ENCODE measurements around the gene TTC8.

The TTC8 gene

GRCh38 chr14:88870777-88871176 is 46.3 kb downstream of the TTC8 start:
- DNase-seq, result no peak

- DNase-seq, result no peak
These were observed 47.0 kb downstream of the TTC8 start for GRCh38 chr14:88871429-88871828.

DNA sequence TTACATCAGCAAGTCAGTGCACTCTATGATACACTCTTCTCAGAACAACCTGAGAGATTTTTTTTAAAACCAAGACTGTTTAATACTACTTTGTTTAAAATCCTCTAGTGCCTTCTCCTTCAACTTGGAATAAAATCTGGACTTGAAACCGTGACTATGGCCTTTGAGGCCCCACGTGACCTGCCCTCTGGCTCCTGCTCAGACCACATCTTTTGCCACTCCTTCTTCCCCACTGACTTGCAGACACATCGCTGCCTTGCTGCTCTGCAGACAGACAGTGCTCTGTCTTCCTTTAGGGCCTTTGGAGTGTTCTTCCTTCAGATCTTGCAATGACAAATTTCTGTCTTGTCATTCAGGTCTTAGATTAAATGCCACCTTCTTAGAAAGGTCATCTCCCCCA is 48.5 kb downstream of the TTC8 start:
- no peak for DNase-seq

- no peak for DNase-seq
These were observed 52.7 kb downstream of the TTC8 start for GRCh38 chr14:88877192-88877591.

GRCh38 chr14:88879022-88879421 is 54.6 kb downstream of the TTC8 start:
- DNase-seq, result no peak

DNA sequence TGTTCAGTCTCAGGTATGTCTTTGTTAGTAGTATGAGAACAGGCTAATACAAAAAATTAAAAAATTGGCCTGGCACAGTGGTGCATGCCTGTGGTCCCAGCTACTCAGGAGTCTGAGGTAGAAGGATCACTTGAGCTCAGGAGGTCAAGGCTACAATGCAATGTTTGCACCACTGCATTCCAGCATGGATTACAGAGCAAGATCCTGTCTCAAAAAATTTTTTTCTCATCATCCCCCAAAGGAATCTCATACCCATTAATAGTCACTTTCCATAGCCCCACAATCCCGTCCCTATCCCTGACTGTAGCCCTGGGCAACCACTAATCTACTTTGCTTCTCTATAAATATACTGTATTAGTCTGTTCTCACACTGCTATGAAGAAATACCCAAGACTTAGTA is 57.8 kb downstream of the TTC8 start:
- no peak for DNase-seq

- no peak for DNase-seq
These were observed 70.7 kb downstream of the TTC8 start for GRCh38 chr14:88895116-88895515.

DNA sequence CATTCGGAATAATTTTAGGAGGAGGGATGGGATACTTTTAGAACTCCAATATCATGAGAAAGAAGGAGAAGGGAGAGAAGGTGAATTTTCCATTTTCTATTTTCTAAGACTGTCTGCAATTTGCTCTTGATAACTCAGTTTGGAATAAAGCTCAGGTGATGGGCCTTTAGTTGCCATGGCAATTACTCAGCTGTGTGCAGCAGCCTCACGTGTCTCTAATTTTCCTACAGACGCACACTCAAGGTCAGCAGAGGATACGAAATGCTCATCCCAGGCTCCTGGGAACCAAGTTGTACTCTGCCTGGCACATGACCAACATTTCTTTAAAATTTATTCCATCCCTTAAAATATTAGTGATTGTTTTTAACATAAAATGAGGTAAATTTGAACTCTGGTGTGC is 76.7 kb downstream of the TTC8 start:
- no peak for DNase-seq

DNA sequence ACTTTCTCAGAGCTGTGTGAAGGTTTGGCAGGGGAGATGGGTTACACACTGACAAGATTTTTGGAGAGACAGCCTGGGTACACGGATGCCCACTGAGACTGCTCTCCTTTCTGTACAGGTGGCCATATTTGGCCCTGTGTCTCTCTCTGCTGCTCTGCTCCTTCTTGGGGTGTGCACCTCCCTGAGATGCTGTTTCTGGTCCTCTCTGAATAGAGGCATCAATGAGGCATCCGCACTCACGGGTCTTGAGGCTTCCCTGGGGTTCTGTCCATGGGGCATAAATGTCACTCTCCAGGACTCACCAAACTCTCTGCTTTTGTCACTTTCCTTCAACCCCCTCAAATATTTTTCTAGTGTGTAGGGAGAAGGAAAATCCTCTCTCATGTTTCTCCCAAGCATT is 77.5 kb downstream of the TTC8 start:
- no peak for DNase-seq

- DNase-seq, result no peak
These were observed 78.4 kb downstream of the TTC8 start for GRCh38 chr14:88902850-88903249.

- DNase-seq, result no peak
These were observed 79.8 kb downstream of the TTC8 start for GRCh38 chr14:88904206-88904647.

DNA sequence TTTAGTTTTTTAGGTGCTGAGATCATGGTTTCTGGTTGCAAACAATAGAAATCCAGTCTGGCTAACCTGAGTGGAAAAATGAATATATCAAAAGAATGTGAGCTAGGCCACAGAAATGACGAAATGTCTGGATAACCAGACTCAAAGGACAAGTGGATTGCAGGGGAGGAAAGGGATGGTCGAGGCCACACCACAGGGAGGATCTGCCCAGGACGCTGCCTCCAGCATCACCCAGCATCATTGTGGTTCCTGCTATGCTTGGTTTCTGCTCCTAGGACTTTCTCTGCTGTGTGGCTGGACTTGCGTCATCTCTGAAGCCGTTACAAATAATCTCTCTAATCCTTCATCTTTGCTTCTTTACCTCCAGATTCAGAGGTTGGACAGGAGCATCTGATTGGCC is 80.4 kb downstream of the TTC8 start:
- DNase-seq, result no peak

- no peak for DNase-seq
These were observed 83.8 kb downstream of the TTC8 start for GRCh38 chr14:88908216-88908615.

DNA sequence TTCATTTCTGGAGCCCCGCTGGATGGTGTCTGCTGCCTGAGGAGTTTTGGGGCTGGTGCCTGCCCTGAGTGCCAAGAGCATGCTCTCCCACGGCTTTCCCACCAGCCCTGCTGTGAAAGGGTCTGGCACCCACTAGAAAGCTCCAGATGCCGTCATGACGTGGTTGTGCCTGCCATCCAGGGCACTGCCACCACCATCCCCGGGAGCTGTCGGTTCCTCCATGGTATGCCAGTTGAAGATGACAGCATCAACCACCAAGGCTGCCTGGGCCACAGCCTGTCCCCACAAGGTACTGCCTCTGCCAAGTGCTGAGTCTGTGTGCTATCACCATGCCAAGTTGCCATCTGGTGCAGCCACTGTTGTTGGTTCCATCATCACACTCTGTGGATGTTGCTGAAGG is 85.9 kb downstream of the TTC8 start:
- DNase-seq, result no peak

DNA sequence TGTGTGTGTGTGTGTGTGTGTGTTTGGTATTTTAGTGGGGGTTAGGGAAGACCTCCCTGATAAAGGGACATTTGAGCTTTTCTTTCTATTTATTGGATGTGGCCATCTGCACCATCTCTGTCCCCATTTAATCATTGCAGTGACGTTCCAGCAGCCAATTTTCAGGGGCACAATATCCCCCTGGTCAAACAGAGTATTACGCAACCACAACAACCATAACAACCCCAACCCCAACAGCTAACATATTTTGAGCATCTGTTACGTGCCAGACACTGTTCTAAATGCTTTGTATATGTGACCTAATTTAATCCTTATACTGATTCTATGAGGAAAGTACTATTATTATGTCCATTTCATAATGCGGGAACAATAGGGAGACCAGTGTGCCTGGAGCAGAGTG is 87.4 kb downstream of the TTC8 start:
- no peak for DNase-seq

DNA sequence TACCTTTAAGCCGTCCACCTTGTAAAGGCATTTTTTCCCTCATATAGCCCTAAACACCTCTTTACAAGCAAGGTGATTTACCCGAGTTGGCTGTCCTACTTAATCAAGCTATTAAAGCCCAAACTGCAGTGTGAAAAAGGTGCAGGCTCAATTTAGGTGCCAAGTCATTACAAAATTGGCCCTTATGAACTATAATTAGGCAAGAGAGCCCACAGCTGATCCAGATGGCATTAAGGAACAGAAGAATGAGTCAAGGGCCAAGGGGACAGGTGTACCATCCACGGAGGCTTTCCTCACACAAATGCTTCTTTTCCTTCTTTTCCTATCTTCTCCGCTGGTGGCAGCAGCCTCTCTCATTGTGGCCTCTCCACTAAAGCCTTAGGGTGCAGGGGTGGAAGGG is 90.5 kb downstream of the TTC8 start:
- no peak for DNase-seq

DNA sequence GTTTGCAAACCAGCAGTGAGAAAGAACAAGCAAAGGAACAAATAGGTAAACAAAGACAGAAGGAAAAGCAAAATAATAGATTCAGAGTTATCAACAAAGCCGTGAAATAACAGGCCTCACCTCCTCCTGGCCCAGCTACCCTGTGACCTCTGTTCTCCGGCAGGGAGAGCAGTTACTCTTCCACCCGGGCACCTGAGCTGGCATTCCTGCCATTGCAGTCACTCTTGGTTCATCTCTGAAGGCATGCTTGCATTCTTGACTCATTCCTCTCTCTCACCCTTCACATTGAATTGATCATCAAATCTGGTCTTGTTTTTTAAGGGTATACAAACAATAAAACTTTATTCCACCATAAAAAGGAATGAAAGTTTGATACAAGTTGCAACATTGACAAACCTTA is 95.1 kb downstream of the TTC8 start:
- DNase-seq, result no peak

Data from midbrain (tissue), 1 donor.